MV-4-11 (cell line): ENCODE data around the gene LTBP1.
A peak's percentile ranks its signal among the peaks of the same experiment; 100 is the strongest.
"Not testable (repeated sequence)": the region's sequence is repeated elsewhere in the genome, so short reads cannot be mapped to it uniquely, and the experiment has no call there.

Experiments
- DNase-seq: peaks from one replicate; lab custom pipeline; 2025; lab: John Stamatoyannopoulos, UW

The LTBP1 gene

GRCh38 chr2:33347856-33348255 lies 401.1 kb downstream of the LTBP1 start:
- no peak for DNase-seq

GRCh38 chr2:33350632-33351031 lies 403.9 kb downstream of the LTBP1 start:
- DNase-seq, result no peak

GRCh38 chr2:33351781-33352180 lies 405.0 kb downstream of the LTBP1 start:
- DNase-seq, result no peak

- DNase-seq, result no peak
These were observed 408.2 kb downstream of the LTBP1 start for GRCh38 chr2:33354981-33355380.

- DNase-seq, result peak; percentile 25
These were observed 412.1 kb downstream of the LTBP1 start for GRCh38 chr2:33358878-33359277.

GRCh38 chr2:33363325-33364298 lies 416.9 kb downstream of the LTBP1 start:
- DNase-seq, result peak; percentile 78

- DNase-seq, result no peak
These were observed 418.7 kb downstream of the LTBP1 start for GRCh38 chr2:33365264-33365970.

- no peak for DNase-seq
These were observed 419.7 kb downstream of the LTBP1 start for GRCh38 chr2:33366473-33366872.

GRCh38 chr2:33368524-33368923 lies 421.8 kb downstream of the LTBP1 start:
- not testable (repeated sequence) for DNase-seq

GRCh38 chr2:33369191-33369590 lies 422.4 kb downstream of the LTBP1 start:
- no peak for DNase-seq

- DNase-seq, result peak; percentile 84
These were observed 424.0 kb downstream of the LTBP1 start for GRCh38 chr2:33370636-33371265.

GRCh38 chr2:33371304-33372090 lies 424.7 kb downstream of the LTBP1 start:
- DNase-seq, result no peak

- DNase-seq, result no peak
These were observed 426.3 kb downstream of the LTBP1 start for GRCh38 chr2:33372940-33373553.

GRCh38 chr2:33373986-33374385 lies 427.2 kb downstream of the LTBP1 start:
- DNase-seq, result no peak

GRCh38 chr2:33375054-33375453 lies 428.3 kb downstream of the LTBP1 start:
- DNase-seq, result no peak

GRCh38 chr2:33377048-33377447 lies 430.3 kb downstream of the LTBP1 start:
- DNase-seq, result no peak

- DNase-seq, result peak; percentile 50
These were observed 431.9 kb downstream of the LTBP1 start for GRCh38 chr2:33378556-33379210.

- DNase-seq, result no peak
These were observed 433.4 kb downstream of the LTBP1 start for GRCh38 chr2:33380001-33380609.

GRCh38 chr2:33380719-33381118 lies 434.0 kb downstream of the LTBP1 start:
- DNase-seq, result peak; percentile 57

- DNase-seq, result no peak
These were observed 434.6 kb downstream of the LTBP1 start for GRCh38 chr2:33381301-33381858.
